H1 (cell line): ENCODE measurements around the gene FGF3. TPM values are rescaled to one million over a fixed set of nuclear protein-coding genes. Genes with fewer than 3 reads are reported as not detected.
A peak's percentile ranks its signal among the peaks of the same experiment; 100 is the strongest.

ENCODE experiments used
- CTCF ChIA-PET: fragments of 300-600 bp; sonication (Branson Sonifier 250); formaldehyde crosslinking; loops from one replicate; lab custom pipeline; 2021; ENCODE audit not compliant: partially characterized antibody; lab: Charles Lee
- POLR2A ChIA-PET: fragments of 300-600 bp; sonication (Branson Sonifier 250); formaldehyde crosslinking; loops from one replicate; lab custom pipeline; 2021; ENCODE audit warnings: inconsistent platforms; ENCODE audit not compliant: partially characterized antibody; lab: Charles Lee
- DNase-seq, 2 experiments: peaks; one replicate each; pipeline versions ENCODE4 v3.0.0 to v3.0.0-alpha.2; 2010 to 2022; ENCODE audit warnings: low spot score in 2 of 2, low read depth in 1 of 2, mixed read lengths in 1 of 2
- FAIRE-seq: peaks from 2 replicates; lab custom pipeline; 2011; peaks lifted over from hg19 to GRCh38; lab: Jason Lieb, UNC
- H2AFZ ChIP-seq: 2 replicates; pipeline ENCODE4 v1.8.1; 2012; ENCODE audit warnings: low read length, inconsistent platforms
- H2AK5ac ChIP-seq: 2 replicates; pipeline ENCODE4 v1.6.1; 2013; ENCODE audit warnings: low read depth, low read length
- H2BK120ac ChIP-seq: replicated peaks from 2 replicates; pipeline ENCODE3; 2013; ENCODE audit warnings: low read depth, low read length, inconsistent platforms
- H2BK12ac ChIP-seq: 2 replicates; pipeline ENCODE4 v1.6.1; 2013; ENCODE audit warnings: low read depth, low read length
- H2BK15ac ChIP-seq: 2 replicates; pipeline ENCODE4 v1.6.1; 2013; ENCODE audit warnings: low read length
- H2BK20ac ChIP-seq: 2 replicates; pipeline ENCODE4 v1.6.1; 2013; ENCODE audit warnings: low read length
- H2BK5ac ChIP-seq: 2 replicates; pipeline ENCODE4 v1.6.1; 2013; ENCODE audit warnings: low read depth, low read length
- H3K14ac ChIP-seq: 2 replicates; pipeline ENCODE4 v1.6.1; 2013; ENCODE audit warnings: inconsistent platforms; ENCODE audit not compliant: insufficient read length
- H3K18ac ChIP-seq: 2 replicates; pipeline ENCODE4 v1.6.1; 2013; ENCODE audit warnings: low read length; ENCODE audit errors: extremely low read depth
- H3K23ac ChIP-seq: 2 replicates; pipeline ENCODE4 v1.6.1; 2013; ENCODE audit warnings: inconsistent platforms; ENCODE audit not compliant: insufficient read length
- H3K23me2 ChIP-seq: 2 replicates; pipeline ENCODE4 v1.6.1; 2013; ENCODE audit warnings: low read depth, low read length
- H3K27ac ChIP-seq: 2 replicates; pipeline ENCODE4 v1.6.1; 2011; ENCODE audit warnings: low read depth, low read length, inconsistent platforms
- H3K27me3 ChIP-seq, 4 experiments: replicated peaks in 1 of 4; 1 replicate in 1 of 4; 2 replicates in 3 of 4; pipeline versions ENCODE4 v1.6.1 to v1.8.1; 2011 to 2013; ENCODE audit warnings: low read length in 3 of 4, mild to moderate bottlenecking in 3 of 4, inconsistent platforms in 2 of 4, mixed read lengths in 2 of 4, moderate library complexity in 1 of 4; ENCODE audit not compliant: control insufficient read depth in 3 of 4, insufficient read depth in 3 of 4; ENCODE audit errors: extremely low read depth in 1 of 4
- H3K36me3 ChIP-seq, 4 experiments: 2 replicates each; pipeline versions ENCODE4 v1.6.1 to v1.8.1; 2011 to 2013; ENCODE audit warnings: mild to moderate bottlenecking in 4 of 4, low read length in 3 of 4, moderate library complexity in 2 of 4, control low read depth in 1 of 4, inconsistent platforms in 1 of 4; ENCODE audit not compliant: insufficient read depth in 4 of 4, control insufficient read depth in 2 of 4
- H3K4ac ChIP-seq: replicated peaks from 2 replicates; pipeline ENCODE3; 2013; ENCODE audit warnings: low read length, low read depth, mixed read lengths, inconsistent platforms; ENCODE audit not compliant: insufficient read length
- H3K4me1 ChIP-seq, 4 experiments: replicated peaks in 1 of 4; 1 replicate in 1 of 4; 2 replicates in 3 of 4; pipeline versions ENCODE4 v1.6.1 to v1.8.1; 2011 to 2013; ENCODE audit warnings: low read length in 3 of 4, inconsistent platforms in 2 of 4, mixed read lengths in 1 of 4; ENCODE audit not compliant: insufficient read depth in 4 of 4, control insufficient read depth in 3 of 4
- H3K4me2 ChIP-seq, 2 experiments: 2 replicates each; pipeline versions ENCODE4 v1.6.1 to v1.8.1; 2011 to 2013; ENCODE audit warnings: low read depth in 2 of 2, low read length in 2 of 2, control low read depth in 1 of 2, inconsistent platforms in 1 of 2, mild to moderate bottlenecking in 1 of 2; ENCODE audit not compliant: insufficient read depth in 1 of 2
- H3K4me3 ChIP-seq, 4 experiments: fragments of 200-600, 300-600 bp in 1 of 4; sonication (generic), shearing (Covaris generic), sonication (Bioruptor Twin) in 1 of 4; 2 replicates each; pipeline versions ENCODE4 v1.5.1 to v1.8.1; 2011 to 2016; ENCODE audit warnings: low read length in 4 of 4, low read depth in 3 of 4, control low read depth in 2 of 4, inconsistent platforms in 2 of 4, mild to moderate bottlenecking in 2 of 4, mixed read lengths in 1 of 4, moderate library complexity in 1 of 4; ENCODE audit not compliant: insufficient read depth in 2 of 4; ENCODE audit errors: extremely low read depth in 1 of 4
- H3K56ac ChIP-seq: replicated peaks from 2 replicates; pipeline ENCODE3; 2013; ENCODE audit warnings: low read depth, mild to moderate bottlenecking, mixed read lengths, low read length, inconsistent platforms; ENCODE audit not compliant: insufficient read length
- H3K79me1 ChIP-seq: 2 replicates; pipeline ENCODE4 v1.6.1; 2013; ENCODE audit warnings: low read depth, low read length, control low read depth
- H3K79me2 ChIP-seq, 2 experiments: 2 replicates each; pipeline versions ENCODE4 v1.6.1 to v1.8.1; 2012 to 2013; ENCODE audit warnings: low read length in 2 of 2, mild to moderate bottlenecking in 2 of 2, inconsistent platforms in 1 of 2; ENCODE audit not compliant: insufficient read depth in 2 of 2, control insufficient read depth in 1 of 2
- H3K9ac ChIP-seq, 4 experiments: replicated peaks in 1 of 4; 1 replicate in 1 of 4; 2 replicates in 3 of 4; pipeline versions ENCODE4 v1.6.1 to v1.8.1; 2011 to 2013; ENCODE audit warnings: low read depth in 3 of 4, low read length in 3 of 4, control low read depth in 2 of 4, mild to moderate bottlenecking in 2 of 4, moderate library complexity in 2 of 4, inconsistent platforms in 1 of 4; ENCODE audit errors: extremely low read depth in 1 of 4
- H3K9me3 ChIP-seq, 2 experiments: 2 replicates each; pipeline versions ENCODE4 v1.6.1 to v1.8.1; 2012 to 2013; ENCODE audit warnings: mild to moderate bottlenecking in 2 of 2, moderate library complexity in 2 of 2, control low read depth in 1 of 2, inconsistent platforms in 1 of 2, low read depth in 1 of 2, low read length in 1 of 2, mixed read lengths in 1 of 2; ENCODE audit not compliant: insufficient read depth in 2 of 2
- H4K20me1 ChIP-seq, 2 experiments: replicated peaks in 1 of 2; 2 replicates each; pipeline versions ENCODE3 to v1.8.1; 2011 to 2013; ENCODE audit warnings: inconsistent platforms in 2 of 2, low read length in 2 of 2, mild to moderate bottlenecking in 1 of 2; ENCODE audit not compliant: insufficient read depth in 2 of 2, control insufficient read depth in 1 of 2
- H4K5ac ChIP-seq: 2 replicates; pipeline ENCODE4 v1.6.1; 2013; ENCODE audit warnings: low read length, low read depth, mixed read lengths, inconsistent platforms; ENCODE audit not compliant: insufficient read length
- H4K8ac ChIP-seq: 2 replicates; pipeline ENCODE4 v1.8.0; 2013; ENCODE audit warnings: mild to moderate bottlenecking, moderate library complexity, low read length, inconsistent platforms; ENCODE audit not compliant: insufficient read depth; ENCODE audit errors: extremely low read depth
- H4K91ac ChIP-seq: replicated peaks from 2 replicates; pipeline ENCODE3; 2013; ENCODE audit warnings: low read length, mixed read lengths, inconsistent platforms; ENCODE audit not compliant: insufficient read length
- ASH2L ChIP-seq: fragments of 200-600, 300-600 bp; sonication (generic); IDR thresholded peaks from one replicate; pipeline ENCODE4 v1.7.1; 2017; ENCODE audit warnings: low read length
- CEBPB ChIP-seq: IDR thresholded peaks from 2 replicates; pipeline ENCODE4 v1.6.1; 2012; ENCODE audit warnings: low read depth, low read length
- HDAC2 ChIP-seq, 2 experiments: fragments of 300-600 bp in 1 of 2; sonication (generic) in 1 of 2; IDR thresholded peaks; 2 replicates each; pipeline ENCODE4 v1.6.1; 2011 to 2012; ENCODE audit warnings: low read depth in 2 of 2, low read length in 2 of 2, mild to moderate bottlenecking in 2 of 2, moderate library complexity in 2 of 2, borderline replicate concordance in 1 of 2, inconsistent platforms in 1 of 2
- POU5F1 ChIP-seq: IDR thresholded peaks from 2 replicates; pipeline ENCODE4 v1.6.1; 2011; ENCODE audit warnings: low read depth, mild to moderate bottlenecking, low read length, moderate library complexity
- SIX5 ChIP-seq: IDR thresholded peaks from 2 replicates; pipeline ENCODE4 v1.6.1; 2011; ENCODE audit warnings: mild to moderate bottlenecking, low read depth, low read length
- WGBS, 2 experiments: shearing (Covaris generic) in 1 of 2; methylation state at CpG; one replicate each; pipeline versions ENCODE4 v1.1.6 to v1.1.7; 2013 to 2015; ENCODE audit warnings: low lambda C conversion rate in 2 of 2, mixed read lengths in 2 of 2, inconsistent platforms in 1 of 2, low coverage in 1 of 2, missing lambda C conversion rate in 1 of 2; ENCODE audit not compliant: insufficient replicate concordance in 2 of 2, insufficient coverage in 1 of 2, insufficient read length in 1 of 2; ENCODE audit errors: extremely low coverage in 1 of 2, missing lambda C conversion rate in 1 of 2; 5-methylcytosine and 5-hydroxymethylcytosine counted together
- polyA plus RNA-seq, 7 experiments: library from polyadenylated mRNA; depleted of rRNA in 3 of 7; stranded (reverse) in 5 of 7; unstranded in 2 of 7; fragments of >200 nt in 5 of 7; fragments of 200-250 nt in 2 of 7; gene quantifications; 1 replicate in 5 of 7; 2 replicates in 1 of 7; 4 replicates in 1 of 7; pipeline versions ENCODE4 v1.2.1 to v1.2.3, GENCODE V29; 2011 to 2013; ENCODE audit warnings: missing spikeins in 2 of 7, mixed read lengths in 2 of 7
- total RNA-seq: library from RNA; stranded (reverse); fragmentation: NEBNext Ultra II Directional; extraction: Animal tissue kit (Norgen Biotek cat#: 25700); gene quantifications from 2 replicates; pipeline ENCODE4 v1.2.1, GENCODE V29; 2021
- TF ChIP-seq, protein P1 (sequence below): IDR thresholded peaks from 2 replicates; pipeline ENCODE4 v1.6.1; 2011; ENCODE audit warnings: low read depth, mild to moderate bottlenecking, low read length; ENCODE audit not compliant: insufficient read depth

FGF3 gene
- total and polyA plus RNA-seq, 2 of the 8 experiments (the other 6 are each of a cell fraction or from before 2014, with no cell fraction given), result not detected

DNA sequence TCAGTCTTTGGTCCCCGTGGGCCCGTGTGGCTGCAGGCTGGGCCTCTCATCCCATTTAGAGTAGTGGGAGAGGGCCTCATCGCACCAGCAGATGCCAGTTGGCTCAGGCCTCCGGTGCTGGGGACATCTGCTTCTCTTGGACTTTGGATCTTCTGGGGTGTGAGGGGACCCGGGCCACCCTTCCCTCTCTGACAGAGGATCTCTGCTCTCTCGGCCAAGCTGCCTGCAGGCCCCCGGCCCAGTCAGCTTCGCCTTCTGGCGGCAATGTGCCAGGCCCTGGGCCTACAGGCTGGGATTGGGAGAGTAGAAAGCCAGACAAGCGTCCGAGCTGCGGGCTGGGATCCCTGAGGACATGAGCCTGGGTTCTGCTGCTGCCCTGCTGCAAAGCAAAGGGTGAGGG is 15.0 kb upstream of the FGF3 start:
- DNase-seq (no peak), FAIRE-seq (no peak)
- H4K8ac ChIP-seq, result 0 out of 2 replicates have a peak overlapping the region, but pooled peaks have one; percentile 2
- H2BK12ac ChIP-seq, result no peak overlapping the region
- H3K27ac ChIP-seq, result no peak overlapping the region
- H2AK5ac ChIP-seq, result no peak overlapping the region
- ChIA-PET POLR2A (no interaction called here), CTCF (interaction anchor here (0.6 to 2.3 kb wide), 6 partner anchors 9 to 190 kb away, joined by 3 to 9 read pairs (median 4); no protein-coding TSS in a partner anchor)
- H3K18ac ChIP-seq, result no peak overlapping the region
- no peak overlapping the region for H3K4ac ChIP-seq
- 86% methylated on average over 12 of the region's 12 CpGs; no CpG with 5 or more reads in 1 of the 2 experiments for WGBS, 2 experiments
- H2BK5ac ChIP-seq, result no peak overlapping the region
- H3K4me2 ChIP-seq, result no peak overlapping the region
- peaks cover 0 to 10% (median 4%) of the 10 kb centered on the region in 4 experiments; a peak in 6 of 7 replicates for H3K4me1 ChIP-seq
- no peaks in the 10 kb centered on the region for H3K36me3 ChIP-seq
- no peak overlapping the region for H4K91ac ChIP-seq
- H3K27me3 ChIP-seq, result no peaks in the 10 kb centered on the region
- H3K9ac ChIP-seq, result no peak overlapping the region
- no peaks in the 10 kb centered on the region for H3K79me1 ChIP-seq
- no peaks in the 10 kb centered on the region for H3K23me2 ChIP-seq
- H3K56ac ChIP-seq, result no peak overlapping the region
- H2BK15ac ChIP-seq, result no peak overlapping the region; the same call in 1 of the 2 replicates
- no peak overlapping the region for H2BK120ac ChIP-seq
- TF ChIP-seq HDAC2 (IDR thresholded peaks at IDR 0.05; ENCODE audit: borderline replicate concordance in 1 of 2, low read depth in 2 of 2, low read length in 2 of 2) (no peak), POU5F1 (no peak), CEBPB (no peak), ASH2L (no peak), SIX5 (no peak)
- TF ChIP-seq, protein P1, sequence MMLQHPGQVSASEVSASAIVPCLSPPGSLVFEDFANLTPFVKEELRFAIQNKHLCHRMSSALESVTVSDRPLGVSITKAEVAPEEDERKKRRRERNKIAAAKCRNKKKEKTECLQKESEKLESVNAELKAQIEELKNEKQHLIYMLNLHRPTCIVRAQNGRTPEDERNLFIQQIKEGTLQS, result no peak
- H3K23ac ChIP-seq, result no peak overlapping the region
- H4K20me1 ChIP-seq, result no peaks in the 10 kb centered on the region
- no peak overlapping the region for H4K5ac ChIP-seq
- H2AFZ ChIP-seq, result no peak overlapping the region
- H3K4me3 ChIP-seq, result no peak overlapping the region
- no peaks in the 10 kb centered on the region for H3K79me2 ChIP-seq
- no peak overlapping the region for H3K14ac ChIP-seq
- no peaks in the 10 kb centered on the region for H3K9me3 ChIP-seq
- no peak overlapping the region for H2BK20ac ChIP-seq
